Fibroblast of lung (primary cell): ENCODE results near the gene BLCAP. TPM values are rescaled to one million over a fixed set of nuclear protein-coding genes. Genes with fewer than 3 reads are reported as not detected.

Experiments
- DNase-seq, 2 donors: peaks; one replicate each; pipeline versions ENCODE4 v3.0.0 to v3.0.0-alpha.2; 2010; ENCODE audit warnings: low read depth in 2 of 2
- H2AFZ ChIP-seq: 2 replicates; pipeline ENCODE4 v1.5.1; 2012; ENCODE audit warnings: low read length, control low read depth, inconsistent platforms
- H3K27ac ChIP-seq: 2 replicates; pipeline ENCODE4 v1.5.1; 2011; ENCODE audit warnings: low read length, control low read depth; ENCODE audit not compliant: insufficient read depth
- H3K27me3 ChIP-seq: 2 replicates; pipeline ENCODE4 v1.5.1; 2011; ENCODE audit warnings: mild to moderate bottlenecking, low read length; ENCODE audit not compliant: control insufficient read depth, insufficient read depth
- H3K36me3 ChIP-seq: 2 replicates; pipeline ENCODE4 v1.5.1; 2011; ENCODE audit warnings: low read length; ENCODE audit not compliant: control insufficient read depth, insufficient read depth
- H3K4me1 ChIP-seq: 2 replicates; pipeline ENCODE4 v1.5.1; 2011; ENCODE audit warnings: low read length; ENCODE audit not compliant: control insufficient read depth, insufficient read depth; ENCODE audit errors: extremely low read depth
- H3K4me2 ChIP-seq: 2 replicates; pipeline ENCODE4 v1.5.1; 2011; ENCODE audit warnings: low read length, control low read depth; ENCODE audit not compliant: insufficient read depth; ENCODE audit errors: extremely low read depth
- H3K4me3 ChIP-seq, 4 experiments: fragments of 200-600 bp in 1 of 4; sonication (generic) in 1 of 4; replicated peaks in 1 of 4; 2 replicates each; pipeline ENCODE4 v1.5.1; 2011 to 2016; ENCODE audit warnings: low read length in 4 of 4, low read depth in 3 of 4, mild to moderate bottlenecking in 3 of 4, control low read depth in 2 of 4, inconsistent platforms in 1 of 4, mixed read lengths in 1 of 4; ENCODE audit not compliant: insufficient read depth in 1 of 4; ENCODE audit errors: control extremely low read depth in 1 of 4
- H3K79me2 ChIP-seq: 2 replicates; pipeline ENCODE4 v1.5.1; 2012; ENCODE audit warnings: mild to moderate bottlenecking, low read length, inconsistent platforms; ENCODE audit not compliant: control insufficient read depth, insufficient read depth
- H3K9ac ChIP-seq: 2 replicates; pipeline ENCODE4 v1.5.1; 2011; ENCODE audit warnings: mild to moderate bottlenecking, low read length, control low read depth; ENCODE audit not compliant: insufficient read depth
- H3K9me3 ChIP-seq: 2 replicates; pipeline ENCODE4 v1.5.1; 2012; ENCODE audit warnings: low read depth, low read length; ENCODE audit not compliant: control insufficient read depth, insufficient read depth
- H4K20me1 ChIP-seq: 2 replicates; pipeline ENCODE4 v1.5.1; 2011; ENCODE audit warnings: low read length; ENCODE audit not compliant: control insufficient read depth, insufficient read depth; ENCODE audit errors: extremely low read depth
- EZH2 ChIP-seq: IDR thresholded peaks from 2 replicates; pipeline ENCODE4 v1.5.1; 2012; ENCODE audit warnings: low read length, control low read depth, mild to moderate bottlenecking; ENCODE audit errors: missing control alignments
- polyA plus RNA-seq, 2 donors: library from polyadenylated mRNA; depleted of rRNA in 1 of 2; stranded (reverse) in 1 of 2; unstranded in 1 of 2; fragments of >200 nt; gene quantifications; 2 replicates each; pipeline ENCODE4 v1.2.1, GENCODE V29; 2011 to 2012; ENCODE audit warnings: missing spikeins in 1 of 2
- total RNA-seq: library from RNA; depleted of rRNA; stranded (reverse); fragments of >200 nt; gene quantifications from 2 replicates; pipeline ENCODE4 v1.2.1, GENCODE V29; 2014
- TF ChIP-seq, protein P1 (sequence below), 2 donors: IDR thresholded peaks in 1 of 2; conservative IDR thresholded peaks in 1 of 2; 1 replicate in 1 of 2; 2 replicates in 1 of 2; pipeline ENCODE4 v1.5.1; 2011 to 2012; ENCODE audit warnings: low read length in 2 of 2, control low read depth in 1 of 2, inconsistent platforms in 1 of 2, low read depth in 1 of 2, mild to moderate bottlenecking in 1 of 2

The BLCAP gene
- total and polyA plus RNA-seq, 2 donors (not counting 1 experiment from before 2014, with no cell fraction given) = 31.0 to 83.1 TPM

DNA sequence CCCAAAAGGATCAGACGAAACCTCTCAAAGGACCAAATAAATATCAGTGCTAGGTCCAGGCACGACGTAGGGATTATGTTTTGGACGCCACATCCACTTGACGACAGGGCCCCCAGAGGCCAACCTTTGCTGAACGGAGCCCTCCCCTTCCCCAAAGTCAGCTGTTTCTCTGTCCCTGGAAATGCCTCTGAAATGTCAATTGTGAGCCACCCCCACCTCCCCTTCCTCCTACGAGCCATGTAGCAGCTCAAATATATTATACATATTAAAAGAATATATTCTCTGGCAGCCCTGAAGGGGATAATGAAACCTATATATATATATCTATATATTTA, 39.6 kb upstream of the BLCAP start:
- H3K79me2 ChIP-seq = no peaks in the 10 kb centered on the region
- TF ChIP-seq EZH2 = no peak
- TF ChIP-seq, protein P1, sequence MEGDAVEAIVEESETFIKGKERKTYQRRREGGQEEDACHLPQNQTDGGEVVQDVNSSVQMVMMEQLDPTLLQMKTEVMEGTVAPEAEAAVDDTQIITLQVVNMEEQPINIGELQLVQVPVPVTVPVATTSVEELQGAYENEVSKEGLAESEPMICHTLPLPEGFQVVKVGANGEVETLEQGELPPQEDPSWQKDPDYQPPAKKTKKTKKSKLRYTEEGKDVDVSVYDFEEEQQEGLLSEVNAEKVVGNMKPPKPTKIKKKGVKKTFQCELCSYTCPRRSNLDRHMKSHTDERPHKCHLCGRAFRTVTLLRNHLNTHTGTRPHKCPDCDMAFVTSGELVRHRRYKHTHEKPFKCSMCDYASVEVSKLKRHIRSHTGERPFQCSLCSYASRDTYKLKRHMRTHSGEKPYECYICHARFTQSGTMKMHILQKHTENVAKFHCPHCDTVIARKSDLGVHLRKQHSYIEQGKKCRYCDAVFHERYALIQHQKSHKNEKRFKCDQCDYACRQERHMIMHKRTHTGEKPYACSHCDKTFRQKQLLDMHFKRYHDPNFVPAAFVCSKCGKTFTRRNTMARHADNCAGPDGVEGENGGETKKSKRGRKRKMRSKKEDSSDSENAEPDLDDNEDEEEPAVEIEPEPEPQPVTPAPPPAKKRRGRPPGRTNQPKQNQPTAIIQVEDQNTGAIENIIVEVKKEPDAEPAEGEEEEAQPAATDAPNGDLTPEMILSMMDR (conservative IDR thresholded peaks at IDR 0.05 in 1 of 2, IDR thresholded peaks at IDR 0.05 in 1 of 2; ENCODE audit: low read depth in 1 of 2, low read length in 2 of 2) = no peak
- no peak overlapping the region for H3K4me2 ChIP-seq
- no peak overlapping the region for H2AFZ ChIP-seq
- H3K4me1 ChIP-seq = no peaks in the 10 kb centered on the region
- no peaks in the 10 kb centered on the region for H3K36me3 ChIP-seq
- no peak overlapping the region for H3K9ac ChIP-seq
- H3K27me3 ChIP-seq = peaks cover 28% of the 10 kb centered on the region
- H3K27ac ChIP-seq = no peak overlapping the region
- H3K4me3 ChIP-seq = no peak overlapping the region
- H4K20me1 ChIP-seq = no peaks in the 10 kb centered on the region
- DNase-seq = no peak
- no peaks in the 10 kb centered on the region for H3K9me3 ChIP-seq

DNA sequence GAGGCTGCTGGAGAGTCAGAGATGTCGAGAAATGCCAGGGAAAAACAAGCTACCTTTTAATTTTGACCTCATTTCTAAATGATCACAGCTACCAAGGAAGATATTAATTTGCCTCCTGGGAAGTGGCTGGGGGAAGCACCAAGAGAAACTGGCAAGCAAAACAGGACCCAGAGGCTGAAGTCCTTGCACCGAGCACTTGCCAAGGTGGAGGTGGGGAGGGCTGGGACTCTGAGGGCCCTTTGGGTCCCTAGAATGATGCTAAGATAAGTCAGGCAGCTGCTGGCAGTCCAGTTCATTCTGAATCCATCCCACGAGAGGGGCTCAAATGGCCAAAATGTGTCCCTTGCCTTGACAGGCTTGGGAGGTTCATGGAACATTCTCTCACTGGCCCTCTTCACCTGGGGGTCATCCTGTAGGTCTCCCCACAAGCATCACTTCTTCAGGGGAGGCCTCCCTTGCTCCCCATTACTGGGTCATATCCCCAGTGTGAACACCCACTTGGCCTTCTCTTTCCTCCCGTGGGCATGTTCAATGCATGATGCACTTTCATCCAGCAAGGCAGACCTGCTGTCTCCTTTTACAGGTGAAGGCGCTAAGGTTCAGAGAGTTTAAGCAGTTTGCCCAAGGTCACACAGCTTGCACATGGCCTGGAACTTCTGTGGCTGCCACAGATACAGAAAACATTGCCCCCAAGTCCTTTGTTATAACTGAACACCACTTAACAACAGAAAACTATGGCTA, 39.1 kb upstream of the BLCAP start:
- Histone ChIP-seq H2AFZ (no peak overlapping the region), H3K4me1 (no peaks in the 10 kb centered on the region), H3K79me2 (no peaks in the 10 kb centered on the region), H3K9me3 (no peaks in the 10 kb centered on the region), H3K27ac (no peak overlapping the region), H3K4me3 (no peak overlapping the region), H3K4me2 (no peak overlapping the region), H3K27me3 (peaks cover 28% of the 10 kb centered on the region), H3K36me3 (no peaks in the 10 kb centered on the region), H4K20me1 (no peaks in the 10 kb centered on the region), H3K9ac (no peak overlapping the region)
- no peak for DNase-seq
- TF ChIP-seq, protein P1 (conservative IDR thresholded peaks at IDR 0.05 in 1 of 2, IDR thresholded peaks at IDR 0.05 in 1 of 2; ENCODE audit: low read depth in 1 of 2, low read length in 2 of 2) = no peak
- TF ChIP-seq EZH2 = no peak

DNA sequence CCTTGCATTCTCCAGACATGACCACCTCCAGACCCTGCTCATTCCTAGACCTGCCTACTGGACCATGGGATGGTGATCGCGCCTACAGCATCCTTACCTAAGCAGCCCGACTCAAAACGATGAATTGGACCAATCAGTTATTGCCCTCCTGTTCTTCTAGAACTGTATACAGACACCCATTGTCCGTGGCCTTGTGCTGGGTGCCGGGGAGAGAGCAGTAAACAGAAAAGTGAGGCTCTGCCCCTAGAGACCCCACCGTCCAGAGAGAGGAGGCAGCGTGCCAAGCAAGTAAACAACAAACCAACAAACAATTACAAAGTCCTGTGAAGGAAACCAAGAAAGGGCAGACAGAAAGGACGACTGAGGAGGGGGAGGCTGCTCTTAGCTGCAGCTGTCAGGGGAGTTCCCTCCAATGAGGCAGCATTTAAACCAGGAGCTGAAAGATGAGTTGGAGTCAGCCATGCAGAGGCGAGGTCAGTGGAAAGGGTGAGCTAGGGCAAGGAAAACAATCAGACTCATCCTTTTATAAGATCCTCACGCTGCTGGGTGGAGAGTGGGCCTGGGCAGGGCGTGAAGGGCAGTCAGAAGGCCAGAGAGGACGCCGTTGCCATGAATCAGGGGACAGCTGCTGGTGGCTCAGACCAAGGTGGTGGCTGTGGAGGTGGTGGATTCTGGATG, 37.6 kb upstream of the BLCAP start:
- H3K9me3 ChIP-seq = no peaks in the 10 kb centered on the region
- peaks cover 28% of the 10 kb centered on the region for H3K27me3 ChIP-seq
- no peaks in the 10 kb centered on the region for H3K4me1 ChIP-seq
- H3K79me2 ChIP-seq = no peaks in the 10 kb centered on the region
- no peak for DNase-seq
- H3K36me3 ChIP-seq = no peaks in the 10 kb centered on the region
- TF ChIP-seq EZH2 = no peak
- TF ChIP-seq, protein P1 (conservative IDR thresholded peaks at IDR 0.05 in 1 of 2, IDR thresholded peaks at IDR 0.05 in 1 of 2; ENCODE audit: low read depth in 1 of 2, low read length in 2 of 2) = no peak
- no peak overlapping the region for H3K4me2 ChIP-seq
- H3K4me3 ChIP-seq = no peak overlapping the region
- no peak overlapping the region for H3K9ac ChIP-seq
- no peak overlapping the region for H2AFZ ChIP-seq
- H3K27ac ChIP-seq = no peak overlapping the region
- H4K20me1 ChIP-seq = no peaks in the 10 kb centered on the region
